ENCODE results near the gene PACSIN2.

GRCh38 chr22:42914511-42915076 lies 100.4 kb downstream of the PACSIN2 start:
- no peak for TF ChIP-seq CTCF (IDR thresholded peaks at IDR 0.05)
- TF ChIP-seq POLR2A (IDR thresholded peaks at IDR 0.05), result no peak

Measured in breast epithelium (tissue), 3 donors.